Loucy (cell line): ENCODE data around the gene SLC25A21.

ENCODE experiments used
- H2AFZ ChIP-seq: fragments of 200-600 bp; sonication (generic); 2 replicates; pipeline ENCODE4 v1.6.0; 2016; ENCODE audit warnings: antibody characterized with exemption, mild to moderate bottlenecking, low read length, moderate library complexity
- H3F3A ChIP-seq: fragments of 200-600 bp; 2 replicates; pipeline ENCODE4 v1.6.0; 2016; ENCODE audit warnings: antibody characterized with exemption, low read depth, mild to moderate bottlenecking
- H3K27me3 ChIP-seq: fragments of 200-600 bp; sonication (generic); 2 replicates; pipeline ENCODE4 v1.6.1; 2014; ENCODE audit warnings: low read length, mild to moderate bottlenecking; ENCODE audit not compliant: insufficient read depth, poor library complexity, severe bottlenecking
- H3K36me3 ChIP-seq: fragments of 200-600 bp; sonication (generic); 2 replicates; pipeline ENCODE4 v1.6.1; 2016; ENCODE audit warnings: low read length; ENCODE audit not compliant: insufficient read depth
- H3K4me1 ChIP-seq: fragments of 200-600 bp; sonication (generic); 2 replicates; pipeline ENCODE4 v1.5.1; 2014; ENCODE audit warnings: low read length, mild to moderate bottlenecking; ENCODE audit not compliant: insufficient read depth, poor library complexity, severe bottlenecking
- H3K4me2 ChIP-seq: fragments of 200-600 bp; sonication (generic); 2 replicates; pipeline ENCODE4 v1.6.0; 2014; ENCODE audit warnings: antibody characterized with exemption, low read length, low read depth, mild to moderate bottlenecking; ENCODE audit not compliant: poor library complexity, severe bottlenecking
- H3K4me3 ChIP-seq: fragments of 200-600 bp; sonication (generic); 2 replicates; pipeline ENCODE4 v1.5.1; 2014; ENCODE audit warnings: low read length, mild to moderate bottlenecking, mixed read lengths; ENCODE audit not compliant: poor library complexity, severe bottlenecking
- H3K79me2 ChIP-seq: fragments of 200-600 bp; sonication (generic); 2 replicates; pipeline ENCODE4 v1.6.1; 2014; ENCODE audit warnings: low read length; ENCODE audit not compliant: insufficient read depth
- H3K9ac ChIP-seq: fragments of 200-600 bp; sonication (generic); 2 replicates; pipeline ENCODE4 v1.6.0; 2014; ENCODE audit warnings: mild to moderate bottlenecking, low read depth, low read length, moderate library complexity; ENCODE audit not compliant: poor library complexity, severe bottlenecking
- H3K9me2 ChIP-seq: fragments of 200-600 bp; sonication (generic); replicated peaks from 2 replicates; pipeline ENCODE4 v1.6.1; 2016; ENCODE audit warnings: low read depth, low read length, mixed read lengths
- H3K9me3 ChIP-seq: fragments of 200-600 bp; sonication (generic); 2 replicates; pipeline ENCODE4 v1.6.1; 2014; ENCODE audit warnings: mild to moderate bottlenecking, antibody characterized with exemption, low read length, low read depth; ENCODE audit not compliant: insufficient read depth
- H4K20me1 ChIP-seq: fragments of 200-600 bp; sonication (generic); 2 replicates; pipeline ENCODE4 v1.6.0; 2014; ENCODE audit warnings: antibody characterized with exemption, low read length, mild to moderate bottlenecking; ENCODE audit not compliant: insufficient read depth, poor library complexity, severe bottlenecking
- EZH2phosphoT487 ChIP-seq: fragments of 200-600 bp; IDR thresholded peaks from 2 replicates; pipeline ENCODE4 v1.6.1; 2018; ENCODE audit warnings: antibody characterized with exemption, mild to moderate bottlenecking, moderate library complexity, borderline replicate concordance
- TF ChIP-seq, protein P1 (sequence below): fragments of 200-600 bp; sonication (generic); conservative IDR thresholded peaks from 2 replicates; pipeline ENCODE4 v1.5.1; 2014; ENCODE audit warnings: mild to moderate bottlenecking, antibody characterized with exemption, low read length

Gene SLC25A21

GRCh38 chr14:36646664-36647416, 525.6 kb downstream of the SLC25A21 start:
- no peaks in the 10 kb centered on the region for H3K36me3 ChIP-seq
- H3K9me2 ChIP-seq, result no peaks in the 10 kb centered on the region
- no peak for TF ChIP-seq EZH2phosphoT487
- TF ChIP-seq, protein P1, sequence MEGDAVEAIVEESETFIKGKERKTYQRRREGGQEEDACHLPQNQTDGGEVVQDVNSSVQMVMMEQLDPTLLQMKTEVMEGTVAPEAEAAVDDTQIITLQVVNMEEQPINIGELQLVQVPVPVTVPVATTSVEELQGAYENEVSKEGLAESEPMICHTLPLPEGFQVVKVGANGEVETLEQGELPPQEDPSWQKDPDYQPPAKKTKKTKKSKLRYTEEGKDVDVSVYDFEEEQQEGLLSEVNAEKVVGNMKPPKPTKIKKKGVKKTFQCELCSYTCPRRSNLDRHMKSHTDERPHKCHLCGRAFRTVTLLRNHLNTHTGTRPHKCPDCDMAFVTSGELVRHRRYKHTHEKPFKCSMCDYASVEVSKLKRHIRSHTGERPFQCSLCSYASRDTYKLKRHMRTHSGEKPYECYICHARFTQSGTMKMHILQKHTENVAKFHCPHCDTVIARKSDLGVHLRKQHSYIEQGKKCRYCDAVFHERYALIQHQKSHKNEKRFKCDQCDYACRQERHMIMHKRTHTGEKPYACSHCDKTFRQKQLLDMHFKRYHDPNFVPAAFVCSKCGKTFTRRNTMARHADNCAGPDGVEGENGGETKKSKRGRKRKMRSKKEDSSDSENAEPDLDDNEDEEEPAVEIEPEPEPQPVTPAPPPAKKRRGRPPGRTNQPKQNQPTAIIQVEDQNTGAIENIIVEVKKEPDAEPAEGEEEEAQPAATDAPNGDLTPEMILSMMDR, result no peak
- no peak overlapping the region for H3K4me2 ChIP-seq
- no peaks in the 10 kb centered on the region for H3K4me1 ChIP-seq
- no peaks in the 10 kb centered on the region for H3K9me3 ChIP-seq
- H3K27me3 ChIP-seq, result no peaks in the 10 kb centered on the region
- no peak overlapping the region for H3K9ac ChIP-seq
- no peaks in the 10 kb centered on the region for H3K79me2 ChIP-seq
- H3F3A ChIP-seq, result no peaks in the 10 kb centered on the region
- no peak overlapping the region for H3K4me3 ChIP-seq
- no peak overlapping the region for H2AFZ ChIP-seq
- no peaks in the 10 kb centered on the region for H4K20me1 ChIP-seq

GRCh38 chr14:36633580-36633979, 538.8 kb downstream of the SLC25A21 start:
- Histone ChIP-seq H3F3A (no peaks in the 10 kb centered on the region), H3K4me2 (no peak overlapping the region), H3K4me3 (no peak overlapping the region), H3K9me3 (no peaks in the 10 kb centered on the region), H3K27me3 (no peaks in the 10 kb centered on the region), H4K20me1 (no peaks in the 10 kb centered on the region), H3K4me1 (no peaks in the 10 kb centered on the region), H3K9ac (no peak overlapping the region), H3K36me3 (no peaks in the 10 kb centered on the region), H3K9me2 (no peaks in the 10 kb centered on the region), H2AFZ (no peak overlapping the region), H3K79me2 (no peaks in the 10 kb centered on the region)
- TF ChIP-seq, protein P1, result no peak
- TF ChIP-seq EZH2phosphoT487, result no peak
